ENCODE measurements around the gene ATP1A3.
"Not testable (repeated sequence)": the region's sequence is repeated elsewhere in the genome, so short reads cannot be mapped to it uniquely, and the experiment has no call there.

Gene ATP1A3

GRCh38 chr19:41945135-41945766, 48.8 kb downstream of the ATP1A3 start:
- DNase-seq (ENCODE audit: low read depth in 2 of 2) = peak; percentile 74 to 78

DNA sequence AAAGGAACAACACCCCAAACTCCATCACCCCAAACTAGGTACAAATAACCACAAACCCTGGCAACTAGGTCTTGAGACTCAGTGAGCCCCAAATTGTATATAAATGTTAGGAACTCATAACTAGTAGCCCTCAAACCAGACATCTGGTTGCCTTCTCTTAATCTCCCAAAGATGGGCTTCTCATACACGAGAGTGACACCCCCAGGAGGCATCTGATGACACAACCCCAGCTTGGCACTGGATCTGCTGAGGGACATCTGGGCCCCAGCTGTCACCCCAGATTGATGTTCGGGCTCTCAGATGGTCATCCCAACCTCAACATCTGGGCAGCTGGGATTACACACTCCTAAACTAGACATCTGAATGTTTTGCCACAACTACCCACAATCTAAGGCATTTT, 49.7 kb downstream of the ATP1A3 start:
- DNase-seq (ENCODE audit: low read depth in 2 of 2) = no peak

GRCh38 chr19:41941410-41942202, 52.4 kb downstream of the ATP1A3 start:
- no peak for DNase-seq (ENCODE audit: low read depth in 2 of 2)

GRCh38 chr19:41940731-41941409, 53.2 kb downstream of the ATP1A3 start:
- no peak for DNase-seq (ENCODE audit: low read depth in 2 of 2)

DNA sequence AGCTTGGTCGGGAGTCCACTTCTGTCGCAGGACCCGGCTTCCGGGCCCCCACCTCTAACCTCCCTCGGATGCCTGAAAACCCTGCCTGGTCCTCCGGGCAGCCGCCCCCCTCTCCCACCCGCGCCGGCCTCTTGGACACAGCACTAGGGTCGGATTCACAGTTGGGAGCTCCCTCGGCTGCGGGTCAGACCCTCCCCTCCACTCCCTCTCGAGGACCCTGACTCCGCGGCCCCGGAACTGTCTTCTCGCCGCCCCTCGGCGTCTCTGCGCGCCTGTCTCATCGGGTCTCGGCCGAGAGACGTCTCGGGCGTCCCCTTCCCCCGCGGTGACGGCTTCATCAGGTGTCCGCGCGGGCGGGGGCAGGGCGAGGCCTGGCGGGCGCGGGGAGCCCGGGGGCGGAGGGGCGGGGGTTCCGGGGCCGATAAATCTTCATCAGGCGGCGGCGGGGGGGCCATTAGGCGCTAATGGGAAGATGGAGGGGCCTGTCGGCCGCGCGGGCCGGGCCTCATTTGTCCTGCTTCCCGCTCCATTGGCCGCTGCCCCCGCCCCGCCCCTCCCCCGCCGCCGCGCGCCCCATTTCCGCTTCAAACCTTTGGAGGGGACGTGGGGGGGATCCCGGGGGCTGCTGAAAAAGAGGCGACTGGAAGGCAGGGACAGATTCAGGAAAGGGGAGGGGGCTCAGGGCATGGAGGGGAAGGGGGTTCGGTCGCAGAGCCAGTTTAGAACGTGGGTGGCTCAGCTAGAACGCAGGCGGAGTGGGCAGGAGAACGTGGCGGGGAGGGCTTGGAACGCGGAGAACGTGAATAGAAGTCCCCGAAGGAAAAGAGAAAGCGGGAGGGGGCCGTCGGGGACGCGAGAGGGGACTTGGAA, 53.9 kb downstream of the ATP1A3 start:
- DNase-seq (ENCODE audit: low read depth in 2 of 2) = no peak

DNA sequence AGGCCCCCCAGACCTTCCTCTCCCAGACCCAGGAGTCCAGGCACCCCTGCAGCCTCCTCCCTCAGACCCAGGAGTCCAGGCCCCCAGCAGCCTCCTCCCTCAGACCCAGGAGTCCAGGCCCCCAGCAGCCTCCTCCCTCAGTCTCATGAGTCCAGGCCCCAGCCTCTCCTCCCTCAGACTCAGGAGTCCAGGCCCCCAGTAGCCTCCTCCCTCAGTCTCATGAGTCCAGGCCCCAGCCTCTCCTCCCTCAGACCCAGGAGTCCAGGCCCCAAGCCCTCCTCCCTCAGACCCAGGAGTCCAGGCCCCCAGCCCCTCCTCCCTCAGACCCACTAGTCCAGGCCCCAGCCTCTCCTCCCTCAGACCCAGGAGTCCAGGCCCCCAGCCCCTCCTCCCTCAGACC, 54.8 kb downstream of the ATP1A3 start:
- DNase-seq (ENCODE audit: low read depth in 2 of 2) = not testable (repeated sequence)

DNA sequence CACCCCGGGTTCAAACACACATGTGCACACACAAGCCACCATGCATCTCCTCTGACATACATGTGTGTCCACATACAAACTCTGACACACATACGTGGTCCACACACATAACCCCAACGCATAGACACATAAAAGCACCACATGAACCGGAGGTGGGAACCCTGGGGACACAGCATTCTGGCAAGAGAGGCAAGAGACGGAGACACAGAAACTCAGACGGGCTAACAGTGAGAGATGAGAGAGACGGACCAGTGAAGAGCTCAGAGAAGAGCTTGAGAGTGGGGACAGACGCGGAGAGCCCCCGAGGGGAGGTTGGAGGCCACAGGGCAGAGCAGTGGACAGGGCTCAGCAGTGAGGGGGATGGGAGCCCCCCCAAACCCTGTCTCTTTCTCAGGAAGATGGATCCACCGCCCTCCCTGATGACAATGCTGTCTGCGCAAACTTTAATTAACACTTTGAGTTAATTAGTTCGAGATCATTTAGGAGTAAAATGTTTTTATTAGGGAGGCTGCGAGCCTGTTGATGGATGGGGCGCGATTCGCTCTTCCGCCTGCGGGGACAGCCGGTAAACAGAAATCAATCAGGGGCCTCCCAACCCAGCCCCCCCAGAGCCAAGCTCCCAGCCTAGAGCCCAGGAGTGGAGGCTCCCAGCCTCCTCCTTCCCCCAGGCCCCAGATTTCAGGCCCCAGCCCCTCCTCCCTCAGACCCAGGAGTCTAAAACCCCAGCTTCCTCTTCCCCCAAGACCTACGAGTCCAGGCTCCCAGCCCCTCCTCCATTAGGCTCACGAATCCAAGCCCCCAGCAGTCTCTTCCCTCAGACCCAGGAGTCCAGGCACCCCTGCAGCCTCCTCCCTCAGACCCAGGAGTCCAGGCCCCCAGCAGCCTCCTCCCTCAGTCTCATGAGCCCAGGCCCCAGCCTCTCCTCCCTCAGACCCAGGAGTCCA, 56.2 kb downstream of the ATP1A3 start:
- DNase-seq (ENCODE audit: low read depth in 2 of 2) = no peak

DNA sequence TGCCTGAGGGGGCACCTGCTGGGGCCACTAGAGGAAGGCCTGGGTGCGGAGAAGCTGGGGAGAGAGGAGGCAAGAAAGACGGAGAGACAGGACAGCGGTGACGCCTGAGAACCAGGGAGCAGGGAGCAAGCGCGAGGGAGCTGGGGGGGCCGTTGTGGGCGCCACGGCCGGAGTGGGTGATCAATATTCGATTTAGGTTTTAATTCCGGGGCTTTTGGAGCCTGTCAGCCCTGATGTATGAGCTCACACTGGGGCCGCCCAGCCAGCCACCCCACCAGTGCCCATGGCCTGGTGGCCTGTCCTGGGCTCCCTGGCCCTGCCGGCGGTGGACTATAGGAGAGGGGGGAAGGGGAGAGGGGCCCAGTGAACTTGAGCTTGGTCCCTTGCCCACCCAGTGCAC, 57.1 kb downstream of the ATP1A3 start:
- DNase-seq (ENCODE audit: low read depth in 2 of 2) = no peak

- no peak for DNase-seq (ENCODE audit: low read depth in 2 of 2)
Observed at GRCh38 chr19:41936416-41936850, 57.6 kb downstream of the ATP1A3 start.

DNA sequence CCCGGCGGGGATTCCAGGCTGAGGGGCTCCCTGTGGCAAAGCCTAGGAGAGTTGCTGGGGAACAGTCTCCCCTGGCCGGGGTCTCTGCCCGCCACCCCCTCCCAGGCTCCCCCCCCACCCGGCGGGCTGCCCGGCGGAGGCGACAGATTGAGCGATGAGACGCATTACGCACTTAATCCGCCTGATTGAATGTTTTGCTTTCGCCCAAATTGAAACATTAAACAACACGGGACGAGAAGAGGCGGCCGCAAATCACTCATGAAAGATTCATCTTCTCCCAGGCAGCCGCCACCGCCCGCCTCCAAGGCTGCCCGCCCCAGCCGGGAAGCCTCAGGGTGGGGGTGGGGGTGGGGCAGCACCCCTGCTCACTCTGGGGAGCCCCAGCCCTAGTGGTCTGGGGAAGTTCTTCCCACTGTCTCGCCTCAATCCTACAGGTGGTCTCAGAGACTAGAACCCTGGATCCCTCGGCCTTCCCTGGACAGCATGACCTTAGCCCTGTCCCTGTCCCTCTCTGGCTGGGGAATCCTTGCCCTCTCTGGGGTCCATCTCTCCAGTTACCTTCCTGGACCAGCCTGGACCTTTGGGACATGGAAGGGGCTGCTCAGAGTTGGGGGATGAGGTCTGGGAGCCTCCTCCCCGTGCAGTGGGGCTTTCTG, 58.1 kb downstream of the ATP1A3 start:
- no peak for DNase-seq (ENCODE audit: low read depth in 2 of 2)

DNA sequence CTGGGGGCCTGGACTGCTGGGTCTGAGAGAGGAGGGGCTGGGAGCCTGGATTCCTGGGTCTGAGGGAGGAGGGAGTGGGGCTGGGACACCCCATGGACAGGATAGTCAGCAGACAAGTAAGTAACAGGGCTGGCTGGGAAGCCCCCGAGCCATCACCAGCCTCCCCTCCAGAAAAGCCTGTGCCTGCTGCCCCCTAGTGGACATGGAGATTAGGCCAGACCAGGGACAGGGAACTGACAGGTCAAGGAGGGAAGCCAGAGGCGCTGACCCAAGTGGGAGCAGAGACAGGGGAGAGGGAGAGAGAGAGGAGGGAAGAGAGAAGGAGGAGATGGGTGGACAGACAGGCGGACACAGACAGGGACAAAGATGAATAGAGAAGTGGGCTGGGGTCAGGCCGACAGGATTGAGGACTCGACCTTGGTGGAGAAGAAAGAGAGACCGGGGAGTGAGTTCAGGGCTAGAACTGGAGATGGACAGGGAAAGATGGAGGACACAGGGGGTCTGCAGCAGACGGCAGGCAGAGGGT, 59.1 kb downstream of the ATP1A3 start:
- peak; percentile 44 to 60 for DNase-seq (ENCODE audit: low read depth in 2 of 2)

- no peak for DNase-seq (ENCODE audit: low read depth in 2 of 2)
Observed at GRCh38 chr19:41933693-41934426, 60.2 kb downstream of the ATP1A3 start.

GRCh38 chr19:41932720-41933332, 61.2 kb downstream of the ATP1A3 start:
- no peak for DNase-seq (ENCODE audit: low read depth in 2 of 2)

- no peak for DNase-seq (ENCODE audit: low read depth in 2 of 2)
Observed at GRCh38 chr19:41932259-41932719, 61.7 kb downstream of the ATP1A3 start.

GRCh38 chr19:41930926-41931592, 63.0 kb downstream of the ATP1A3 start:
- DNase-seq (ENCODE audit: low read depth in 2 of 2) = no peak

- DNase-seq (ENCODE audit: low read depth in 2 of 2) = no peak
Observed at GRCh38 chr19:41930322-41930722, 63.7 kb downstream of the ATP1A3 start.

GRCh38 chr19:41929536-41930071, 64.4 kb downstream of the ATP1A3 start:
- DNase-seq (ENCODE audit: low read depth in 2 of 2) = no peak

Measured in stimulated activated CD8-positive, alpha-beta memory T cell treated with anti-CD3 and anti-CD28 coated beads, Interleukin-2, amount 100 ng/mL, for 1 hour (primary cell).